Measurements from ENCODE around the gene SLX4IP.

DNA sequence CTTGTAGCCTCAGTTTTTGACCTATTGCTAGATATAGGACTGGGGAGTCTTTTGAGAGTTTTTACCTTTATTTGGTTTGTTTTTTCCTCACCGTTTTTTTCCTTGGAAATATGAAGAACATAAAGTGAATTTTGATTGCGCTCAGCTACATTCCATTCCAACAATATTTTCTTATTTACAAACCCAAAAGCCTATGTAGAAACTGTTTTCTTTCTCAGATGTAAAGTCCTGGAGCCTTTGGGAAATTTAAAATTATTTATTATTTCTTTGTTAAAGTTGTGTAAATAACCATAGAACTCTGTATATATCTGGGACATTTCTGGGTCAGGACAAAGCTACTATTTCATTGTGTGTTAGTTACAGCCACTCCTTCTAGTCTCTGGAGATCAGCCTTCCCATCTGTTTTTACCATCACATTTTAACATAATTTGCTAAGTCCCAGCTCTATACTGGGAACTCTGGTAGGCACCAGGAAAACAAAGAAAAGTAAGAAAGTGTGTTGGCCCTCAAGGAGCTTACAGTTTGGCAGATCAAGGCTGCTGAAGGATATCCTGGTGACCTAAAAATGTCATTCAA is 169.8 kb downstream of the SLX4IP start:
- TF ChIP-seq, protein P1, sequence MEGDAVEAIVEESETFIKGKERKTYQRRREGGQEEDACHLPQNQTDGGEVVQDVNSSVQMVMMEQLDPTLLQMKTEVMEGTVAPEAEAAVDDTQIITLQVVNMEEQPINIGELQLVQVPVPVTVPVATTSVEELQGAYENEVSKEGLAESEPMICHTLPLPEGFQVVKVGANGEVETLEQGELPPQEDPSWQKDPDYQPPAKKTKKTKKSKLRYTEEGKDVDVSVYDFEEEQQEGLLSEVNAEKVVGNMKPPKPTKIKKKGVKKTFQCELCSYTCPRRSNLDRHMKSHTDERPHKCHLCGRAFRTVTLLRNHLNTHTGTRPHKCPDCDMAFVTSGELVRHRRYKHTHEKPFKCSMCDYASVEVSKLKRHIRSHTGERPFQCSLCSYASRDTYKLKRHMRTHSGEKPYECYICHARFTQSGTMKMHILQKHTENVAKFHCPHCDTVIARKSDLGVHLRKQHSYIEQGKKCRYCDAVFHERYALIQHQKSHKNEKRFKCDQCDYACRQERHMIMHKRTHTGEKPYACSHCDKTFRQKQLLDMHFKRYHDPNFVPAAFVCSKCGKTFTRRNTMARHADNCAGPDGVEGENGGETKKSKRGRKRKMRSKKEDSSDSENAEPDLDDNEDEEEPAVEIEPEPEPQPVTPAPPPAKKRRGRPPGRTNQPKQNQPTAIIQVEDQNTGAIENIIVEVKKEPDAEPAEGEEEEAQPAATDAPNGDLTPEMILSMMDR (IDR thresholded peaks at IDR 0.05; ENCODE audit: low read depth, low read length), result no peak
- TF ChIP-seq EZH2phosphoT487 (IDR thresholded peaks at IDR 0.05; ENCODE audit: low read depth), result no peak
